NOMO-1 (cell line): ENCODE data around the gene MORN1.
"Not testable (repeated sequence)": the region's sequence is repeated elsewhere in the genome, so short reads cannot be mapped to it uniquely, and the experiment has no call there.

Experiments
- DNase-seq, 2 experiments: peaks; one replicate each; lab custom pipeline; 2025; ENCODE audit not compliant: unreplicated experiment in 2 of 2; lab: John Stamatoyannopoulos, UW

MORN1 gene

GRCh38 chr1:2341706-2342383, 49.5 kb downstream of the MORN1 start:
- no peak for DNase-seq

- DNase-seq: no peak
Measured at GRCh38 chr1:2340918-2341254, 50.5 kb downstream of the MORN1 start.

- no peak for DNase-seq
Measured at GRCh38 chr1:2340086-2340917, 51.1 kb downstream of the MORN1 start.

GRCh38 chr1:2339206-2340085, 51.9 kb downstream of the MORN1 start:
- DNase-seq: no peak

GRCh38 chr1:2337501-2337900, 53.9 kb downstream of the MORN1 start:
- no peak for DNase-seq

- no peak for DNase-seq
Measured at GRCh38 chr1:2337081-2337480, 54.3 kb downstream of the MORN1 start.

GRCh38 chr1:2336499-2336898, 54.9 kb downstream of the MORN1 start:
- no peak for DNase-seq

GRCh38 chr1:2335721-2336455, 55.5 kb downstream of the MORN1 start:
- DNase-seq: no peak

GRCh38 chr1:2334883-2335534, 56.3 kb downstream of the MORN1 start:
- DNase-seq: no peak

- no peak for DNase-seq
Measured at GRCh38 chr1:2334366-2334765, 57.0 kb downstream of the MORN1 start.

- DNase-seq: not testable (repeated sequence)
Measured at GRCh38 chr1:2331580-2331979, 59.8 kb downstream of the MORN1 start.

- no peak for DNase-seq
Measured at GRCh38 chr1:2331200-2331544, 60.2 kb downstream of the MORN1 start.

GRCh38 chr1:2330519-2331199, 60.7 kb downstream of the MORN1 start:
- DNase-seq: no peak

GRCh38 chr1:2330035-2330434, 61.3 kb downstream of the MORN1 start:
- DNase-seq: no peak

- no peak for DNase-seq
Measured at GRCh38 chr1:2328676-2329455, 62.5 kb downstream of the MORN1 start.

GRCh38 chr1:2327841-2328240, 63.5 kb downstream of the MORN1 start:
- DNase-seq: no peak

GRCh38 chr1:2327162-2327561, 64.2 kb downstream of the MORN1 start:
- DNase-seq: not testable (repeated sequence)

GRCh38 chr1:2326524-2326923, 64.8 kb downstream of the MORN1 start:
- DNase-seq: no peak
